Fibroblast of the conjunctiva (primary cell): Measurements from ENCODE around the gene PAIP1.
A peak's percentile ranks its signal among the peaks of the same experiment; 100 is the strongest.
"Not testable (repeated sequence)": the region's sequence is repeated elsewhere in the genome, so short reads cannot be mapped to it uniquely, and the experiment has no call there.

ENCODE experiments used
- DNase-seq: peaks from one replicate; pipeline ENCODE4 v3.0.0-alpha.2; 2010; ENCODE audit warnings: low read depth

The PAIP1 gene

DNA sequence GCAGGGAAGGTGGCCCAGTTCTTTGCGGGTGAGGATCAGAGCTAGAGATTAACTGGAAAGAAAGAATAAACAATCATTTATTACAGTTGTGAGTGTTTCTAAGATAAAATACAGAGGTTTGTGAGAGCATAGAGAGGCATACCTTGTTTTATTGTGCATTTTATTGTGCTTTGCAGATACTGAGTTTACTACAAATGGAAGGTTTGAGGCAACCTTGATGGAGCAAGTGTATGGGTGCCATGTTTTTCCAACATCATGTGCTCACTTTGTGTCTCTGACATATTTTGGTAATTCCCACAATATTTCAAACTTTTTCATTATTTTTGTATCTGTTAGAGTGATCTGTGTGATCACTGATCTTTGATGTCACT lies 41.2 kb downstream of the PAIP1 start:
- no peak for DNase-seq

DNA sequence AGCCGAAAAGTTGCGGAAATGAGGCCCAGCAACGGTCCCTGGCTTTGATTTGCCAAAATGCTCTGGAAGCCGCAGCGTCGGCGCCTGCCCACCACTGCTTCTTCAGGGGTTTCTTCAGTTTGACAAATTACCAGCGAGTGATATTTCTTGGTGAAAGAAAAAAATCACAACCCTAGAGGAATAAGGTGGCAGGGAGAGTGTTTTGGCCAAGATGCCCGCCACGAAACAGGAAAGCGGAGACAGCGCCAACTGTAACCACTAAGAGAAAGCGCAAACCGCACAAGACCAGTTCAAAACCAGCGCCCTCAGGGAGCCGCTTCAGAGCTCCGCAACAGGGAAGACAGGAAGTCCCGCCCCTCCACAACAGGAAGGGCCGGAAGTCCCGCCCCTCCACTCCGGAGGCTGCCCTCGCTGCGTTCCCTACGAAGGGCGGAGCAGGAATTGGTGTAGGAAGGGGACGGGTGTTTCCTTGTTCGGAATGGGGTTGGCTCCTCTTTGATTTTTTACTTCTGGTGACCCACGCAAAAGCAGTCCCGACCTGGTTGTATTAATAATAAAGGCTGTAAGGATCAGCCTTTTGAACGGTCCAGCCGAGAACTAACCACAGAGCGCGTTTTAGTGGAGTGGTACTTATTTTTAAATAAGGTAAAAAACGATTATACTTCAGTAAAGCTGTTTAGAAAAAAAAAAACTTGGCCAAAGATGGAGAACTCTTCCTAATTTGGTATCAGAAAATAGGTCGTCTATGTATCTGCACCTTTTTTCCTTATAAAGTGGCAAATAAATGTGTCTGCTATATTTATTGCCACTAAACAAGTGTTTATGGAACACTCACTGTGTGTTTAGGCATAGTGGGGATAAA lies 41.8 kb downstream of the PAIP1 start, which contains the start of gene C5orf34:
TSS of gene C5orf34 (minus strand) at position 333 of the 862 bp plus-strand sequence. CDS start 5,809 bp downstream, outside the sequence.
- DNase-seq, result peak; percentile 94

DNA sequence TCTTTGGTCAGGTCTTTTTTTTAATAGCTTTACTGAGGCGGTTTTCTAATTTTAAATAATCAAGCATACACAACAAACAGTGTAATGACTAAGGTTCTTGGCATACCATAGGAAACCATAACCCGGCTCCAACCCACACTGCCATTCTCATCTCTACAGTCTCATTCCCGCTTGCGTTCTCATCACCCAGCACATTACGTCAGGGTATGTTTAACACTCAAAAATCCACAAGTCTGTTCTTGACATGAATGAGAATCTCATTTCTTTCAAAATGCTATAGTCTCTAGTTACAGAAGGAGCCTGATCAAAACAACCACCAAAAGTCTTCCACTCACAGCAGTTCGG lies 42.4 kb downstream of the PAIP1 start:
- peak; percentile 26 for DNase-seq

DNA sequence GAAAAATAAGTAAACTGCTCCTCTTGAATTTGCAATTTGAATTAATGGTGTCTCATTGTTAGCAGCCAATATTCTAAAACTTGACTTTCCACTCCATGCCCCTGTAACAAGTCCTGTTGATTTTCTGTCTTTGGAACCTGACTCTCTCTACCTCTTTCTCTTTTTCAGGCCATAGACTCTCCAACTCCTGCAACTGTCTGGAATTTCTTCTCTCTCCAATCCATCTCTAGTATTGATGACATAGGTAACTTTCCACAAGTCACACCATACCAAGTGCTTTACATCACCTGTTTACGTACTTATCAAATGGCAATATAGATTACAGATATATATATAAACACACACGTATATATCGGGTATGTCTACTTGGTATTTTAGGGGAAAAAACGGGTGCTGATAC lies 42.9 kb downstream of the PAIP1 start:
- no peak for DNase-seq

DNA sequence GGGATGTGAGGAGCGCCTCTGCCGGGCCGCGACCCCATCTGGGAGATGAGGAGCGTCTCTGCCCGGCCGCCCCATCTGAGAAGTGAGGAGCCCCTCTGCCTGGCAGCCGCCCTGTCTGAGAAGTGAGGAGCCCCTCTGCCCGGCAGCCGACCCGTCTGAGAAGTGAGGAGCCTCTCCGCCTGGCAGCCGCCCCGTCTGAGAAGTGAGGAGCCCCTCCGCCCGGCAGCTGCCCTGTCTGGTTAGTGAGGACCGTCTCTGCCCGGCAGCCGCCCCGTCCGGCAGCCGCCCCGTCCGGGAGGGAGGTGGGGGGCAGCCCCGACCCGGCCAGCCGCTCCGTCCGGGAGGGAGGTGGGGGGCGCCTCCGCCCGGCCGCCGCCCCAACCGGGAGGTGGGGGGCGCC lies 45.8 kb downstream of the PAIP1 start:
- not testable (repeated sequence) for DNase-seq

DNA sequence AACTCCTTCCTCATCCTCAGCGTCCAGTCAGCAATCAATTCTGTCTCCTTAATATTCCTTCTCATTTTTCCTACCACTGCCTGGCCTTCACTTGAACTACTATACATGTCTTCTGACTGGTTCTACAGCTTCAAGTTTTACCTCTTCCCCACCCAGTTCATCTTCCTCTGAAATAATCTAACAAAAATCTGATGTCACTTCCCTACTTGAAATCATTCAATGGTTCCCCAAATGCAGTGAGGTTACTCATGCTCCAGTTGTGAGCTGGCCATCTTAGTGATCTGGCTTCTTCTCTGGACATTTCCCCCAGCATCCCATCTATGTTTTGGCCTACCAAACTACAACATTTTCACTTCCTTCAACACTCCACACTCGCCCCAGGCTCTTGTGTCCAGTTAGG lies 58.3 kb downstream of the PAIP1 start:
- DNase-seq, result no peak

DNA sequence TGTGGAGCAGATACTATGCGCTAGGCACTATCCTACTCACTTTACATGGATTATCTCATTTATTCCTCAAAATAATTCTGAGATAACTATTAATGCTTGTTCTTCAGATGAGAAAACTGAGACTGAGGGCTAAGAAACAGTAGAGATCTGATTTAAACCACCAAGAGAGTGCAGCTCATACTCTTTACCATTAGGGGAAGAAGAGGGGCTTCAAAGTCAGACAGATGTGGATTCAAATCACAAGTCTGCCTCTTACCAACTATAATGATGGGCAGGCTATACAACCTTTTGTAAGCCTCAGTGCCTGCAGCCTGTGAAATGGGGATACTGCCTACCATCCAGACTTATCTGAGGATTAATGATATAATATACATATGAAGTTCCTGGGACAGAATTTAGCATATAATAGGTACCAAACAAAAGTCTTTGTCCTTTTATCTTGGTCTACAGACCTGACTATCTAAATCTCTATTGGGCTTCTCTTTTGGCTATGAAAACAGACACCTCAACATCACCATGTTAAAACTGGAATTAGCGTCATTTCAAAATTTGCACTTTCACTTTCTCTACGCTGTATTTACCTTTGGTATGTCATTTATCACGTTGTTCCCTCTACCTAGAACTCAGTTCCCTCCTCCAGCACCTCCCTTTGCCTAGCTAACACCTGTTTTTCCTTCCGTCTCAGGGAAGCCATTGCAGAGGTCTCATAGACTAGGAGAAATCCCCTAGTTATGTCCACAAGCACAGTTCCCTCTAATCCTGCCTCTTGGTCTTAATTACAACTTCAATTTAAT lies 59.4 kb downstream of the PAIP1 start:
- DNase-seq, result no peak

DNA sequence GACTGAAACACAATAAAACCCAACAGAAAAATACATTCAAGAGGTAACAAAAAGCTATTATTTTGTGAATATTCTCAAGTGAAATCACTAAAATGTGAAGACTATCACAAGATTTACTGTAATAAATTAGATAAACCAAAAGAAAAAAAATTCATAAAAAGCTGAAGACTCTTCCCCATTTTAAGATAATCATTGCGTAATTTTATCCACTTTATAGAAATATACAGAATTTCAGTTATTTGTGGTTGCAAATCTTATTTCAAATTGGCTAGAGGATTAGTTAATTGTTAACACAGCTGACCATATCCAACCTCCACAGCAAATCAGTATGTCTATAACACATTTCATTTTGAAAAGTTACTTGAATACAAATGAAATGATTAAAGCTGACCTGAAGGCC lies 65.6 kb downstream of the PAIP1 start:
- no peak for DNase-seq

DNA sequence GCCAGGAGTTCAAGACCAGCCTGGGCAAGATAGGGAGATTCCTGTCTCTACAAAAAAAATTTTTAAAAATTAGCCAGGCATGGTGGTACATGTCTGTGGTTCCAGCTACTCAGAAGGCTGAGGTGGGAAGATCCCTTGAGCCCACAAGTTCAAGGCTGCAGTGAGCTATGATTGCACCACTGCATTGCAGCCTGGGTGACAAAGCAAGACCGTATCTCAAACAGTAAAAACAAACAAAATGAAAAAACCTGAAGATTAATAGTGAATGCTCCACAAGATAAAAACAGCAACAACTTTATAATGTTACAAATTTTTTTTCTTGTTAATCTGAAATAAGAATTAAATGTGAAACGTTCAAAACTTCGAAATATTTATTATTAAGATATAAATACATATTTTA lies 70.5 kb downstream of the PAIP1 start:
- DNase-seq, result no peak

DNA sequence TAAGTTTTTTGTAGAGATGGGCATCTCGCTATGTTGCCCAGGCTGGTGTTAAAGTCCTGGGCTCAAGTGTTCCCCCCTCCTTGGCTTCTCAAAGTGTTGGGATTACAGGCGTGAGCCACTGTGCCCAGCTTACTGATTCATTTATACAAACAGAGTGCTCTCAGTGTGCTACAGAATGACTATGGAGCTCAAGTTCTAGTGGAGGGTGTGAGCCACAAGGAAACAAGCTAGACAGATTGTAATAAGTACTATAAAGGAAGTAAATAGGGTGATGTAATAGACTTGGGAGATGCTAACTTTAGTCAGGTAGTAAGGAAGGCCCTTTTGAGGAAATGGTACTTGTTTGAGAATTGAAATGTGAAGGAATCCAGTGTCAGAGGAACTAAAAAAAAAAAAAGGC lies 71.5 kb downstream of the PAIP1 start:
- DNase-seq, result no peak

DNA sequence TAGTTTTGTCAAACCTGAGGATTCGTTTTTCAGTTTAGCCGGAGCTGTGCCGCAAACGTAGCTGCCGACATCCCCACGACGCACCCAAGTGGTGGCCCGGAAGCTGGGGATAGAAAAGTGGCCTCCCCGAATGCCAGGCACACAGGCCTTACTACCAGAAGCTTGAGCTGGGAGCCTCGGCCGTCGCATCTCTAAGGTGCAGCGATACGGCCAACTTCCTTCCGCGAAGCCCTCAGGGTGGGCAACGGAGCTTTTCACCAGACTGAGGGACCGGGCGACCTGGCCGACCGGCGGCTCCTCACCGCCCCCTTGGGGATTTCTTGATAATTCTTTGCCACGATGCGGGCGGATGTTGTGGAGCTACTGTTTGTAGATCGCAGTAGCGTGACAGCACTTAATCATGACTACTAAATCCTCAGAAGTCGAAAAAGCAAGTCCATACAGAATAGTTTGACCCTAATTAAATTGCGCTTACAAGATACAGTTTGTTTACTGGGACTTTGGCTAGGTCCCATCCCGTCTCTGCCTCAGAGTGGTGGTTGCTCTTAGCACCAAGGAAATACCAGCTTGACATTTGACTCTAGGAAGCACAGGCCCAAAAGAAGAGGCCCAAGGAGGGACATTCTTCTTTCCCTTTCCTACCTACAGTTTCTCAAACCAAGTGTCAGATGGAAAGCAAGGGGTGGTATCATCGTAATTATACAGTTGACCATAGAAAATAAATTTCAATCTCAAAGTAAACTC lies 72.6 kb downstream of the PAIP1 start:
- DNase-seq, result peak; percentile 45

DNA sequence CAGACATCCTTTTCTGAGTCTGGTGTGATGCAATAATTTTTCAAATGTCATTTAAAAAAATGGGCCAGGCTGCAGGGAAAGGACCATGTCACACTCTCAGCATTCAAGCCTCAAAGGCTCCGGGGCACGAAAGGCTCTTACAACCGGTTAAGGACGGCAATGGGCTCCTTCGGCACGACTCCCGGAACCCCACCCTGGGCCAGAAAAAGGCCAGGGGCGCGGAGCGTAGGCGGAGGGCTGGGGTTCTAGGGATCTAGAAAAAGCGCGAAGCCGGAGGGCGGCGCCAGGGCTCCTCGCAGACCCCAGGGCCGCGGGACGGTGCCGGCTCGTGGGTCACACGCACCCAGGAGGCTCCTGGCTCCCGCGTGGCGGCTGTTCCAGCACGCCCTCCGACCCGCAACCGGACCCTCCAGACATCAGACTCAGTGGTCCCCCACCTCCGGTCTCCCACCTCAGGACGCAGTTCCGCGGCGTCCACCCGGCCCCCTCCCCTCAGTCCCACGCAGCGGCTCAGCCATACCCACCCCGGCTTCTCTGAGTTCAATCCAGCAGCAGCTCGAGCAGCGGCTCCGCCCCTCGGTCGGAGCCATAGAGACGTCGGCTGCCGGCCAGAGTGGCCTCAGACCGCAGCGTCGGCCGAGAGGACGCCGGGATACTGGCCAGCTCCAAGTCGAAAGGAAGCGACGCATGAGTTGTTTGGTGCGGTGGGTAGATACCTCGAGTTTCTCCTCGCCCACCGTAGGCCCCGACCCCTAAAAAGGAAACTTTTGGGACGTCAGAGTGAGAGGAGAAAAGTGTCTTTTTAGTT lies 73.4 kb downstream of the PAIP1 start, which contains the start of gene TMEM267:
TSS of gene TMEM267 (minus strand) at position 568 of the 808 bp plus-strand sequence. CDS start 29,896 bp downstream, outside the sequence.
- DNase-seq, result peak; percentile 91

DNA sequence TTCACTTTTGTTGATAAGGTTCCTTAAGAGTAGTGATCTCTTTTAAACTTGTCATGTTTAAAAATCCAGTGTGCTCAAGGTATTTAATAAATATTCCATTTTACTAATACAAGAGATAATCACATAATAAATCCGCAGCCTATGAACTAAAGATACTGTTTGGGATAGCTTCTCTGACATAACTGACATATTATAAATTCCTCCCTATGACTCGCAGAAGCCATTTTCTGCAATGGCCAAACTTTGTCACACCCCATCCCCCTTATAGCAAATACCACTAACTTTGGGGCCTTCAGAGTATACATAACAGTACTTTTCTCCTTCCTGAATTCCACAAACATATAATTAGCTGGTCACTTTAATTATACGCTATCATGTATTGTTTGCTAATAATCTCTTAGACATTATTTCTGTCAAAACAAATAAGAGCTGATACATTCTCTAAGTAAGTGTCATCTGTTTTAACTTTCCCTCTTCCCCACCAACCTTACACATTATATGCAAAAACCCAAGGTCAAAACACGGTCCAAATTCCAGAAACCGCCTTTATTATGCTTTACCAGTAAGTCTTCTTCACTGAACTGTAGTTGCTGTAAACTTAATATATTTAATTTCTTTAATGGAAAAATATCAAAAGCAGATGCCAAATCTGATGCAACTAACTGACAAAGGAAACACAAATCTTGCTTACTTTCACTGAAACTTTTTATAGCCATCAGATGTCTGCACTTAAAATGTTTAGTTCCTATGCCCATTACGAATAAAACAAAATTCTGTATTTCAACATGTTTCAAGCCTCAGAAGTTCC lies 74.2 kb downstream of the PAIP1 start:
- peak; percentile 23 for DNase-seq
